WTC11 (cell line): ENCODE measurements around the gene CCDC183. TPM values are rescaled to one million over a fixed set of nuclear protein-coding genes. Genes with fewer than 3 reads are reported as not detected.

Experiments
- ATAC-seq: fragments of 200-7000 bp; cut with Tn5 transposase; 2 replicates; pipeline ENCODE4 v1.10.0; 2021; ENCODE audit warnings: mild to moderate bottlenecking, moderate library complexity
- CTCF ChIA-PET: fragments of 300-600 bp; sonication (Branson Sonifier 250); formaldehyde crosslinking; loops from one replicate; lab custom pipeline; 2021; ENCODE audit warnings: antibody characterized with exemption; lab: Charles Lee
- POLR2A ChIA-PET: fragments of 350-600 bp; sonication (Branson Sonifier 250); formaldehyde crosslinking; loops from one replicate; lab custom pipeline; 2021; ENCODE audit warnings: antibody characterized with exemption; lab: Charles Lee
- DNase-seq: peaks from one replicate; pipeline ENCODE4 v3.0.0; 2021; ENCODE audit warnings: low spot score
- H3K27ac Mint-ChIP-seq: 2 replicates; pipeline ENCODE4 v1.8.0; 2021; ENCODE audit warnings: mixed read lengths
- H3K27me3 Mint-ChIP-seq: 2 replicates; pipeline ENCODE4 v1.8.0; 2021; ENCODE audit warnings: low read depth, mild to moderate bottlenecking, moderate library complexity, mixed read lengths
- H3K36me3 Mint-ChIP-seq: 2 replicates; pipeline ENCODE4 v1.8.0; 2021; ENCODE audit warnings: mixed read lengths
- H3K4me1 Mint-ChIP-seq: 2 replicates; pipeline ENCODE4 v1.8.0; 2022; ENCODE audit warnings: mixed read lengths
- H3K4me3 Mint-ChIP-seq: 2 replicates; pipeline ENCODE4 v1.8.0; 2021; ENCODE audit warnings: mild to moderate bottlenecking, moderate library complexity, mixed read lengths
- H3K9me3 Mint-ChIP-seq: 2 replicates; pipeline ENCODE4 v1.8.0; 2021; ENCODE audit warnings: mixed read lengths
- ARID4B ChIP-seq: sonication (generic); formaldehyde crosslinking; IDR thresholded peaks from 2 replicates; pipeline ENCODE4 v1.8.0; 2023; ENCODE audit warnings: missing genetic modification reagents, mild to moderate bottlenecking, borderline replicate concordance
- CDX4 ChIP-seq: fragments of 250-450 bp; sonication (Bioruptor Pico); IDR thresholded peaks from 2 replicates; pipeline ENCODE4 v1.9.0; 2021; ENCODE audit warnings: moderate library complexity, mild to moderate bottlenecking, inconsistent platforms, borderline replicate concordance
- EMX1 ChIP-seq: fragments of 250-450 bp; sonication (Bioruptor Pico); IDR thresholded peaks from 2 replicates; pipeline ENCODE4 v1.8.0; 2021; ENCODE audit warnings: mild to moderate bottlenecking
- ERG ChIP-seq: fragments of 250-450 bp; sonication (Bioruptor Pico); IDR thresholded peaks from 2 replicates; pipeline ENCODE4 v1.8.0; 2021; ENCODE audit warnings: mild to moderate bottlenecking
- FOXJ3 ChIP-seq: sonication (generic); formaldehyde crosslinking; IDR thresholded peaks from 2 replicates; pipeline ENCODE4 v1.9.0; 2021; ENCODE audit warnings: missing genetic modification reagents, mild to moderate bottlenecking, borderline replicate concordance
- FOXK1 ChIP-seq: sonication (generic); formaldehyde crosslinking; IDR thresholded peaks from 2 replicates; pipeline ENCODE4 v1.8.0; 2022; ENCODE audit warnings: mild to moderate bottlenecking, moderate library complexity, missing genetic modification reagents
- FOXP4 ChIP-seq: sonication (generic); formaldehyde crosslinking; IDR thresholded peaks from 2 replicates; pipeline ENCODE4 v1.8.0; 2022; ENCODE audit warnings: mild to moderate bottlenecking, missing genetic modification reagents
- GABPB1 ChIP-seq: sonication (generic); formaldehyde crosslinking; IDR thresholded peaks from 2 replicates; pipeline ENCODE4 v1.8.1; 2023; ENCODE audit warnings: mild to moderate bottlenecking, missing genetic modification reagents
- GRHL2 ChIP-seq: fragments of 250-450 bp; sonication (Bioruptor Pico); IDR thresholded peaks from 2 replicates; pipeline ENCODE4 v1.8.0; 2022; ENCODE audit warnings: mild to moderate bottlenecking, moderate library complexity; ENCODE audit not compliant: insufficient replicate concordance, severe bottlenecking
- IRF2 ChIP-seq: sonication (generic); formaldehyde crosslinking; IDR thresholded peaks from 2 replicates; pipeline ENCODE4 v1.8.0; 2022; ENCODE audit warnings: low read depth, missing genetic modification reagents, borderline replicate concordance
- JUN ChIP-seq: sonication (generic); formaldehyde crosslinking; IDR thresholded peaks from 2 replicates; pipeline ENCODE4 v1.8.0; 2023; ENCODE audit warnings: mild to moderate bottlenecking, missing genetic modification reagents
- SMAD3 ChIP-seq: sonication (generic); formaldehyde crosslinking; IDR thresholded peaks from 2 replicates; pipeline ENCODE4 v1.8.0; 2022; ENCODE audit warnings: missing genetic modification reagents, mild to moderate bottlenecking, borderline replicate concordance
- SP1 ChIP-seq: sonication (generic); formaldehyde crosslinking; conservative IDR thresholded peaks from 2 replicates; pipeline ENCODE4 v1.8.1; 2022; ENCODE audit warnings: missing genetic modification reagents
- TCF7 ChIP-seq: sonication (generic); formaldehyde crosslinking; IDR thresholded peaks from 2 replicates; pipeline ENCODE4 v1.8.0; 2022; ENCODE audit warnings: mild to moderate bottlenecking, low read depth, missing genetic modification reagents, moderate library complexity
- TP53 ChIP-seq: sonication (generic); formaldehyde crosslinking; IDR thresholded peaks from 2 replicates; pipeline ENCODE4 v1.8.1; 2023; ENCODE audit warnings: mild to moderate bottlenecking, missing genetic modification reagents
- ZNF219 ChIP-seq: sonication (generic); formaldehyde crosslinking; IDR thresholded peaks from 2 replicates; pipeline ENCODE4 v1.8.0; 2023; ENCODE audit warnings: missing genetic modification reagents, mild to moderate bottlenecking, borderline replicate concordance
- ZNF317 ChIP-seq: sonication (generic); formaldehyde crosslinking; IDR thresholded peaks from 2 replicates; pipeline ENCODE4 v1.8.1; 2023; ENCODE audit warnings: low read depth, mild to moderate bottlenecking, moderate library complexity, missing genetic modification reagents, borderline replicate concordance
- total RNA-seq: library from RNA; stranded (reverse); gene quantifications from 3 replicates; pipeline ENCODE4 v1.2.3, GENCODE V29; 2021
- TF ChIP-seq, protein P1 (sequence below): fragments of 250-450 bp; sonication (Bioruptor Pico); IDR thresholded peaks from 2 replicates; pipeline ENCODE4 v2.1.2; 2022; ENCODE audit warnings: mild to moderate bottlenecking, moderate library complexity
- TF ChIP-seq, protein P2 (sequence below): fragments of 250-450 bp; sonication (Bioruptor Pico); IDR thresholded peaks from 2 replicates; pipeline ENCODE4 v1.9.0; 2021; ENCODE audit warnings: mild to moderate bottlenecking, borderline replicate concordance
- TF ChIP-seq, protein P3 (sequence below): sonication (generic); formaldehyde crosslinking; IDR thresholded peaks from 2 replicates; pipeline ENCODE4 v1.8.0; 2022; ENCODE audit warnings: mild to moderate bottlenecking, missing genetic modification reagents

The CCDC183 gene
- total RNA-seq, 1 experiment from 2014 or later, result 2.1 TPM

- TF ChIP-seq ARID4B (CRISPR knock-in tag) (no peak), ZNF219 (CRISPR knock-in tag) (no peak), SMAD3 (CRISPR knock-in tag) (no peak), ERG (no peak), FOXP4 (CRISPR knock-in tag) (no peak), FOXJ3 (no peak), EMX1 (CRISPR knock-in tag) (no peak), TCF7 (no peak), FOXK1 (CRISPR knock-in tag) (no peak), GRHL2 (CRISPR knock-in tag) (no peak), IRF2 (no peak), ZNF317 (CRISPR knock-in tag) (no peak), CDX4 (CRISPR knock-in tag) (no peak), TP53 (CRISPR knock-in tag) (no peak)
- TF ChIP-seq, all 79 proteins: peak for 0
These were observed 32.5 kb downstream of the CCDC183 start (continued) for GRCh38 chr9:136828474-136829140.

GRCh38 chr9:136829412-136829811 lies 33.3 kb downstream of the CCDC183 start:
- Mint-ChIP-seq H3K9me3 (no peaks in the 10 kb centered on the region), H3K36me3 (peaks cover 30% of the 10 kb centered on the region), H3K4me3 (no peak overlapping the region), H3K27ac (peak overlapping the region; percentile 41; the same call in 1 of the 2 replicates), H3K27me3 (no peaks in the 10 kb centered on the region), H3K4me1 (no peaks in the 10 kb centered on the region)
- ATAC-seq (no peak), DNase-seq (peak; percentile 10)
- POLR2A ChIA-PET, result no interaction called here
- CTCF ChIA-PET, result interaction anchor here (0.7 to 3.2 kb wide), 2 partner anchors 10 to 13 kb away, joined by 3 to 13 read pairs; partner anchors contain the start of gene AJM1
- TF ChIP-seq, protein P1, sequence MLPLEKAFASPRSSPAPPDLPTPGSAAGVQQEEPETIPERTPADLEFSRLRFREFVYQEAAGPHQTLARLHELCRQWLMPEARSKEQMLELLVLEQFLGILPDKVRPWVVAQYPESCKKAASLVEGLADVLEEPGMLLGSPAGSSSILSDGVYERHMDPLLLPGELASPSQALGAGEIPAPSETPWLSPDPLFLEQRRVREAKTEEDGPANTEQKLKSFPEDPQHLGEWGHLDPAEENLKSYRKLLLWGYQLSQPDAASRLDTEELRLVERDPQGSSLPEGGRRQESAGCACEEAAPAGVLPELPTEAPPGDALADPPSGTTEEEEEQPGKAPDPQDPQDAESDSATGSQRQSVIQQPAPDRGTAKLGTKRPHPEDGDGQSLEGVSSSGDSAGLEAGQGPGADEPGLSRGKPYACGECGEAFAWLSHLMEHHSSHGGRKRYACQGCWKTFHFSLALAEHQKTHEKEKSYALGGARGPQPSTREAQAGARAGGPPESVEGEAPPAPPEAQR (CRISPR knock-in tag), result no peak
- TF ChIP-seq, protein P2, sequence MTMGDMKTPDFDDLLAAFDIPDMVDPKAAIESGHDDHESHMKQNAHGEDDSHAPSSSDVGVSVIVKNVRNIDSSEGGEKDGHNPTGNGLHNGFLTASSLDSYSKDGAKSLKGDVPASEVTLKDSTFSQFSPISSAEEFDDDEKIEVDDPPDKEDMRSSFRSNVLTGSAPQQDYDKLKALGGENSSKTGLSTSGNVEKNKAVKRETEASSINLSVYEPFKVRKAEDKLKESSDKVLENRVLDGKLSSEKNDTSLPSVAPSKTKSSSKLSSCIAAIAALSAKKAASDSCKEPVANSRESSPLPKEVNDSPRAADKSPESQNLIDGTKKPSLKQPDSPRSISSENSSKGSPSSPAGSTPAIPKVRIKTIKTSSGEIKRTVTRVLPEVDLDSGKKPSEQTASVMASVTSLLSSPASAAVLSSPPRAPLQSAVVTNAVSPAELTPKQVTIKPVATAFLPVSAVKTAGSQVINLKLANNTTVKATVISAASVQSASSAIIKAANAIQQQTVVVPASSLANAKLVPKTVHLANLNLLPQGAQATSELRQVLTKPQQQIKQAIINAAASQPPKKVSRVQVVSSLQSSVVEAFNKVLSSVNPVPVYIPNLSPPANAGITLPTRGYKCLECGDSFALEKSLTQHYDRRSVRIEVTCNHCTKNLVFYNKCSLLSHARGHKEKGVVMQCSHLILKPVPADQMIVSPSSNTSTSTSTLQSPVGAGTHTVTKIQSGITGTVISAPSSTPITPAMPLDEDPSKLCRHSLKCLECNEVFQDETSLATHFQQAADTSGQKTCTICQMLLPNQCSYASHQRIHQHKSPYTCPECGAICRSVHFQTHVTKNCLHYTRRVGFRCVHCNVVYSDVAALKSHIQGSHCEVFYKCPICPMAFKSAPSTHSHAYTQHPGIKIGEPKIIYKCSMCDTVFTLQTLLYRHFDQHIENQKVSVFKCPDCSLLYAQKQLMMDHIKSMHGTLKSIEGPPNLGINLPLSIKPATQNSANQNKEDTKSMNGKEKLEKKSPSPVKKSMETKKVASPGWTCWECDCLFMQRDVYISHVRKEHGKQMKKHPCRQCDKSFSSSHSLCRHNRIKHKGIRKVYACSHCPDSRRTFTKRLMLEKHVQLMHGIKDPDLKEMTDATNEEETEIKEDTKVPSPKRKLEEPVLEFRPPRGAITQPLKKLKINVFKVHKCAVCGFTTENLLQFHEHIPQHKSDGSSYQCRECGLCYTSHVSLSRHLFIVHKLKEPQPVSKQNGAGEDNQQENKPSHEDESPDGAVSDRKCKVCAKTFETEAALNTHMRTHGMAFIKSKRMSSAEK (CRISPR knock-in tag), result no peak
- no peak for TF ChIP-seq JUN (CRISPR knock-in tag)
- TF ChIP-seq, protein P3, sequence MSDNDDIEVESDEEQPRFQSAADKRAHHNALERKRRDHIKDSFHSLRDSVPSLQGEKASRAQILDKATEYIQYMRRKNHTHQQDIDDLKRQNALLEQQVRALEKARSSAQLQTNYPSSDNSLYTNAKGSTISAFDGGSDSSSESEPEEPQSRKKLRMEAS (CRISPR knock-in tag), result no peak
- no peak for TF ChIP-seq SP1
- no peak for TF ChIP-seq GABPB1 (CRISPR knock-in tag)
